GM10248 (cell line): ENCODE data around the gene ATXN7L3.

Source experiments
- CTCF ChIA-PET: fragments of 300-600 bp; sonication (Branson Sonifier 250); formaldehyde crosslinking; extraction: SDS; loops from one replicate; lab custom pipeline; 2021; ENCODE audit warnings: antibody characterized with exemption; lab: Yijun Ruan, JAX
- POLR2A ChIA-PET: fragments of 350-650 bp; sonication (Branson Sonifier 250); formaldehyde crosslinking; extraction: SDS; loops from one replicate; lab custom pipeline; 2020; ENCODE audit warnings: antibody characterized with exemption; lab: Yijun Ruan, JAX
- DNase-seq: peaks from one replicate; pipeline ENCODE4 v3.0.0; 2012; ENCODE audit errors: extremely low spot score
- TF ChIP-seq, protein P1 (sequence below): IDR thresholded peaks from 2 replicates; pipeline ENCODE4 v1.5.1; 2012; ENCODE audit warnings: mild to moderate bottlenecking, low read depth; ENCODE audit errors: extremely low read depth, missing control alignments, control extremely low read depth

Gene ATXN7L3

DNA sequence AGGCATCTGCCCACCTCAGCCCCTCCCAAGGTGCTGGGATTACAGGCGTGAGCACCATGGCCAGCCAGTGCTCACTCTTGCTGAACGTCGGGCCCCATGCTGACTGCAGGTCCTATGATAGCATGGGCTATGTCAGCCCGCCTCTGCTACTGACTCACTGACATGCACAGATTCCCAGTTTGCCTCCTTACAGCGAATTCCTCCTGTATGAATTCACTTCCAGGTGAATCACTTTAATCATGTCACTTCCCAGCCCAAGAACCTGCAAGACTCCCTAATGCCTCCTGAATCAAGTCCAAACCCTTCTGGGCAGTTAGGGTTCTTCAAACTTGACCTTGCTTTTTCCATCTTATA lies 35.9 kb upstream of the ATXN7L3 start:
- TF ChIP-seq, protein P1, sequence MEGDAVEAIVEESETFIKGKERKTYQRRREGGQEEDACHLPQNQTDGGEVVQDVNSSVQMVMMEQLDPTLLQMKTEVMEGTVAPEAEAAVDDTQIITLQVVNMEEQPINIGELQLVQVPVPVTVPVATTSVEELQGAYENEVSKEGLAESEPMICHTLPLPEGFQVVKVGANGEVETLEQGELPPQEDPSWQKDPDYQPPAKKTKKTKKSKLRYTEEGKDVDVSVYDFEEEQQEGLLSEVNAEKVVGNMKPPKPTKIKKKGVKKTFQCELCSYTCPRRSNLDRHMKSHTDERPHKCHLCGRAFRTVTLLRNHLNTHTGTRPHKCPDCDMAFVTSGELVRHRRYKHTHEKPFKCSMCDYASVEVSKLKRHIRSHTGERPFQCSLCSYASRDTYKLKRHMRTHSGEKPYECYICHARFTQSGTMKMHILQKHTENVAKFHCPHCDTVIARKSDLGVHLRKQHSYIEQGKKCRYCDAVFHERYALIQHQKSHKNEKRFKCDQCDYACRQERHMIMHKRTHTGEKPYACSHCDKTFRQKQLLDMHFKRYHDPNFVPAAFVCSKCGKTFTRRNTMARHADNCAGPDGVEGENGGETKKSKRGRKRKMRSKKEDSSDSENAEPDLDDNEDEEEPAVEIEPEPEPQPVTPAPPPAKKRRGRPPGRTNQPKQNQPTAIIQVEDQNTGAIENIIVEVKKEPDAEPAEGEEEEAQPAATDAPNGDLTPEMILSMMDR: no peak
- ChIA-PET POLR2A (no interaction called here), CTCF (interaction anchor here (1.3 kb wide), 1 partner anchor 25 kb away, joined by 6 read pairs; no protein-coding TSS in a partner anchor)
- DNase-seq: no peak

DNA sequence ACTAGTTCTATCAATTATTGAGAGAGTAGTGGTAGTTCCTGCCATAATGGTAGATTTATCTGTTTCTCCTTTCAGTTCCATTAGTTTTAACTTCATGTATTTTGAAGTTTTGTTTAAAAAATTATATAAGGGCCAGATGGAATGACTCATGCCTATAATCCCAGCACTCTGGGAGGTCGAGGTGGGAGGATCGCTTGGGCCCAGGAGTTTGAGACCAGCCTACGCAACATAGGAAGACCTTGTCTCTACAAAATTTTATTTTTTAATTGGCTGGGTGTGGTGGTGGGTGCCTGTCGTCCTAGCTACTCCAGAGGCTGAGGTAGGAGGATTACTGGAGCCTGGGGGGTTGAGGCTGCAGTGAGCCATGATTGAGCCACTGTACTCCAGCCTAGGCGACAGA lies 33.9 kb upstream of the ATXN7L3 start:
- DNase-seq: no peak
- ChIA-PET POLR2A (no interaction called here), CTCF (no interaction called here)
- TF ChIP-seq, protein P1: no peak

DNA sequence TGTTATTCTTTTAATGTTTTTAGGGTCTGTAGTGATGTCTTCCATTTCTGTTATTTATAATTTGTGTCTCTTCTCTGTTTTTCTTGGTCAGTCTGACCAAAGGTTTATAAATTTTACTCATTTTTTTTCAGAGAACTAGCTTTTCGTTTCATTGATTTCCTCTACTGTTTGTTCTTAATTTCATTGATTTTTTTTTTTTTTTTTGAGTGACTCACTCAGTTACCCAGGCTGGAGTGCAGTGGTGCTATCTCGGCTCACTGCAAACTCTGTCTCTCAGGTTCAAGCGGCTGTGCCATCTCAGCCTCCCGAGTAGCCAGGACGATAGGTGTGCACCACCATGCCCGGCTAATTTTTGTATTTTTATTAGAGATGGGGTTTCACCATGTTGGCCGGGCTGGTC lies 32.4 kb upstream of the ATXN7L3 start:
- DNase-seq: no peak
- CTCF ChIA-PET: interaction anchor here (1.8 to 2.0 kb wide), 2 partner anchors 10 to 22 kb away, joined by 7 to 8 read pairs; no protein-coding TSS in a partner anchor
- POLR2A ChIA-PET: no interaction called here
- TF ChIP-seq, protein P1: no peak

DNA sequence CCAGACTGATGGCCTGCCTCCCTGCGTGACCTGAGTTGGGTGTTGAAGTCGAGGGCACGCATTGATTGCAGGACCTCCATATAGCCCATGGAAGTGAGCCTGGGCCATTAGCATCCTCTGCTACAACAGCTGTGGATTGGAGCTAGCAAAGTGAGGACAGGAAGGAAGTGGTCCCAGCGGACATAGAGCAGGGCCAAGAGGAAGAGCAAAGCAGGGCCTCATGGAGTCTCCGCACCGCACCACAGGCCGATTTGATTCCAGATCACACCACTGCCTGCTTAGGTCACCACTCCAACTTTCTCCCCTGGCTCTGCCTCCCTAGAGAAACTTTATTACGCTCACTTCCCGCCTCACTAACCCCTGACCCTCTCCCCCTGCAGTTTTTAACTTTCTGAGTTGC lies 30.5 kb upstream of the ATXN7L3 start:
- POLR2A ChIA-PET: interaction anchor here (0.6 kb wide), 1 partner anchor 49 kb away, joined by 4 read pairs; no protein-coding TSS in a partner anchor
- TF ChIP-seq, protein P1: no peak
- CTCF ChIA-PET: interaction anchor here (2.0 kb wide), 1 partner anchor 20 kb away, joined by 8 read pairs; no protein-coding TSS in a partner anchor
- no peak for DNase-seq

DNA sequence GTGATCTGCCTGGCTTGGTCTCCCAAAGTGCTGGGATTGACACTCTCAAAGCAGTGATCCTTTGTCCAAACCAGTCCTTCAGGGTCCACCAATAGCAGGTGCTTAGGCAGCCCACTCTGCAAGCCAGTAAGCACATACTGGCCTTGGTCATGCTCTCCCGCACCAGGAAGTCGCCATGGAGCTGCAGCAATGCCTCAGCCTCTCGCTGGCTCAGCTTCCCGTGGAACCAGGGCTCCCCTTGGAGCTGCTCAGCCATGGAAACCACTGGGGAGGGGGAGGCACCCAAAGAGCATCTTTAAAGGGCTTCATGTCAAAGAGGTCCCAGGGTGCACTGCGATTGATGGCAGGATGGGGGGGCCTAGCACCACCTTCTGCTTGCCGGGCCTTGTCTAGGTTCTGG lies 29.4 kb upstream of the ATXN7L3 start:
- TF ChIP-seq, protein P1: no peak
- ChIA-PET POLR2A (no interaction called here), CTCF (interaction anchor here (0.9 to 2.1 kb wide), 4 partner anchors 9 to 116 kb away, joined by 3 to 8 read pairs (median 4); partner anchors contain the start of genes GRN and UBTF)

DNA sequence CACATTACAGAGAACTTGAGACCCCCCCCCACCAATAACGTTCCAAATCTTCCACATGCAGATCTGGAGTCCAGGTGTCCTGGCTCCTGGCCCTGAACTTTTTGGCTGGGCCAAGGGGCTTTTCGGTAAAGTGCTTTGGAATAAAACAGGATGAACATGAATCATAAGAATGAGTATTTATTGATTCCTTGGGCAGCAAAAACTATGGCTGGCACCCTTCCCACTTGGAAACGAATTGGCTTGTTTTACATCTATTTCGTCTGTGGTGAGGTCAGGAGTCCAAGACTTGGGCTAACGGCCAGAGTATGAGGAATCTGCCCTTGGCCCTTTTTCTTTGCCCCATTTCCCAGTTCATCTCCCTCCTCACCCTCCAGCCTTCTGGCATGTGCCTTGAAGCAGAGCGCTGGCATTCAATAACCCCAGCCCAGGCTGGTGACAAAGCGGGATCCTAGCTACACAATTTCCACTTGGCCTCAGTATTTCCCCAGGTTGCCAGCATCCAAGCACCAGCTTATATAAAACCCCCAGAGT lies 23.9 kb upstream of the ATXN7L3 start:
- ChIA-PET CTCF (interaction anchor here (0.7 to 1.2 kb wide), 2 partner anchors 8 to 14 kb away, joined by 3 to 4 read pairs; no protein-coding TSS in a partner anchor), POLR2A (no interaction called here)
- TF ChIP-seq, protein P1: no peak
- DNase-seq: no peak

More for the DNA sequence above, 29.4 kb upstream of the ATXN7L3 start:
- no peak for DNase-seq
